ENCODE data around the gene CTNNBL1. TPM values are rescaled to one million over a fixed set of nuclear protein-coding genes. Genes with fewer than 3 reads are reported as not detected.
A peak's percentile ranks its signal among the peaks of the same experiment; 100 is the strongest.

Gene CTNNBL1
- total and polyA plus RNA-seq, 2 experiments from 2014 or later: 25.3 to 53.7 TPM

DNA sequence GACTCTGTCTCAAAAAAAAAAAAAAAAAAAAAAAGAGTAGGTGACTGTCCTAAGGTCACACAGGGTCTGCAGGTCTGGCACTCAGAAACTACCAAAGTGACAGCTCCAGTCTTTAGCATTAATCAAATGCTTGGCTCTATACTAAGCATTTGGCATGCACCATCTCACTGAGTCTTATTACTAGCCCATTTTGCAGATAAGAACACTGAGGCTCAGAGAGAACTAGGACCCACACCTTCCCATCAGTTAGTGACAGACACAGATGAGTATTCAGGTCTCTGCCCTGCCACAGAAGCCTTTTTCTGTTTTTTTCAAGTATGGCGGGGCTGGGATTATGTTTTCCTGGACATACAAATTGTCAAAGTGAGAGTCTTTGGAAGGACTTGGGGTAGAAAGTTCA lies 186.0 kb downstream of the CTNNBL1 start:
- in situ Hi-C loops (cut with MboI): no loop called here
- Histone ChIP-seq H3K36me3 (ENCODE audit: low read depth) (no peaks in the 10 kb centered on the region), H3K9me3 (ENCODE audit: low read depth) (no peaks in the 10 kb centered on the region), H3K4me1 (ENCODE audit: insufficient read depth) (no peaks in the 10 kb centered on the region), H3F3A (ENCODE audit: insufficient read depth) (no peaks in the 10 kb centered on the region), H4K20me1 (ENCODE audit: insufficient read depth) (no peaks in the 10 kb centered on the region), H2AFZ (no peak overlapping the region), H3K79me2 (ENCODE audit: insufficient read depth) (no peaks in the 10 kb centered on the region), H3K9ac (no peak overlapping the region), H3K9me2 (ENCODE audit: insufficient read depth) (no peaks in the 10 kb centered on the region), H3K27ac (no peak overlapping the region), H3K4me2 (ENCODE audit: unreplicated experiment) (no peak overlapping the region), H3K27me3 (replicated peaks; ENCODE audit: insufficient read depth) (no peaks in the 10 kb centered on the region; the same call in 1 of the 2 replicates), H3K4me3 (no peak overlapping the region)
- TF ChIP-seq EZH2phosphoT487 (IDR thresholded peaks at IDR 0.05; ENCODE audit: insufficient read depth, low read depth) (no peak), EZH2 (IDR thresholded peaks at IDR 0.05; ENCODE audit: insufficient read depth, poor library complexity, severe bottlenecking) (no peak)
- no peak for DNase-seq
- WGBS, 2 experiments (ENCODE audit: low coverage in 1 of 2, low lambda C conversion rate in 2 of 2, missing lambda C conversion rate in 2 of 2): 93 to 100% methylated on average over 1 of the region's 1 CpG

DNA sequence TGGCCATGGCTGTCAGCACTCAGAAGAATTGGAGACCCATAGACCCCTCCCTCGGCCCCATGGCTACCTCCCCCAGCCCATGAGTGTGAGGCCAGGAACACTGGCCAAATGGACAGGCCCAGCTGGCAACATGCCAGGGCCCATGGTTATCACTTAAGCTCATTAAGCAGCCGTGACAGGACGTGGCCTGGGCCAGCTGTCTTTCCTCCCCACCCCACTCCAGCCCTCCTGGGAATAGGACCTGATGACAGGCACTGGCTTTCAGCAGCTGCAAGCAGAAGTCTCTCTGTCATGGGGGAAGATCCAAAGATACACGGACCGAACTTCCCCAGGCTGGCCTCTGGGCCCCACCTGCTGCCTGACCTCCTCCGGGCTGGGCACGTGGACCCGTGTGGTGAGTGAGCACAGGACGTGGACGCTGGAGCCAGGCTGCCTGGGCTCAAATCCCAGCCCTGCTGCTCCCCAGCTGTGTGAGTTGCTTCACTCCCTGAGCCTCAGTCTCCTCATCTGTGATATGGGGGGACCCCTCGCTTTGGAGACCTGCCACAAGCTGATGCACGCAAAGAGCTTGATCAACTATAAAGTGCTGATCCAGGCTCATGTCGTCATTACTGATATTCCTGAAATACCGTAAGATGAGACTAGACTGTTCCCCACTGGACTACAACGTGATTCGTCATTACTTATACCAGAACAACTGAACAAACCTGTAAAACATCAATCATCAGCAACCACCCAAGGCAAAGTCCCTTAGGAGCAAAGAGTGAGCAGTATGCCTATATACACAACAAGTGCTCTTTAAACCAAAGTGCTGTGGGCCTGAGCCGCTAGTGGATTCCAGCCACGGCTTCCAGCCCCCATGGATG lies 187.1 kb downstream of the CTNNBL1 start:
- Histone ChIP-seq H3K9ac (no peak overlapping the region), H3K4me1 (ENCODE audit: insufficient read depth) (no peaks in the 10 kb centered on the region), H3K27ac (no peak overlapping the region)

DNA sequence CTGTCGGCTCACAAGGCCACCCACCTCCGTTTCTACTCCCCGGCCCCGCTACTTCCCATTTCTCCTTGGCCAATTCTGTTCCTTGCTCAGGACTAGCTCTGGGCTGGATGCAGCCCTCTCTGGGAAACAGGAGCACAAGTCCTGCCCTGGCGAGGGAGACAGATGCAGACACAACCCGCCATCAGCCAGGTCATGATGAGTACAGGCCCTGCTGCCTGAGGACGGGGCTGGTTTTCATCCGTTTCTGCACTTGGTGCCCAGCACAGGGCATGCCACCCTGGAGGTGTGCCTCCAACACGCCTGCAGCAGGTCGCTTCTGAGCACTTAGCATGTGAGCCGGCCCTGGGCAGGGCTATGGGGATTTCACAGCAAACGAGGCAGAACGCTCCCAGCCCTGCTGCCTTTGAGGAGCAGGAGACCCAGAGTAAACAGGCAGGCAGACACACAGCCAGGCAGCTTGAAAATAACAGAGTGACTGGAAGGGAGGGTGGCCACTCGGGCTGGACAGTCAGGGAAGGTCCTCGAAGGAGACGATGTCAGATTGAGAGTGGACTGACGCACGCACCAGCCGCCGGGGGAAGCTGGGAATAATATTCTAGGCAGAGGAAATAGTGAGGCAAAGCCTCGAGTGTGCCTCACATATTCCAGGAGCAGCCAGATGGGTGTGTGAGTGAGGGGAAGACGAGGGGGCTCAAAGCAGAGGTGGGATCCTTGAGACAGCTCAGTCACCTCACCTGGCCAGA lies 187.9 kb downstream of the CTNNBL1 start:
- Histone ChIP-seq H3K27ac (no peak overlapping the region), H3K9me3 (ENCODE audit: low read depth) (no peaks in the 10 kb centered on the region), H4K20me1 (ENCODE audit: insufficient read depth) (no peaks in the 10 kb centered on the region), H3K9me2 (ENCODE audit: insufficient read depth) (no peaks in the 10 kb centered on the region), H3K4me1 (ENCODE audit: insufficient read depth) (no peaks in the 10 kb centered on the region), H3K36me3 (ENCODE audit: low read depth) (no peaks in the 10 kb centered on the region), H3K4me2 (ENCODE audit: unreplicated experiment) (no peak overlapping the region), H3K79me2 (ENCODE audit: insufficient read depth) (no peaks in the 10 kb centered on the region), H2AFZ (no peak overlapping the region), H3F3A (ENCODE audit: insufficient read depth) (no peaks in the 10 kb centered on the region), H3K4me3 (no peak overlapping the region), H3K27me3 (replicated peaks; ENCODE audit: insufficient read depth) (no peaks in the 10 kb centered on the region; the same call in 1 of the 2 replicates), H3K9ac (no peak overlapping the region)
- WGBS, 2 experiments (ENCODE audit: low coverage in 1 of 2, low lambda C conversion rate in 2 of 2, missing lambda C conversion rate in 2 of 2): 56 to 58% methylated on average over 20 to 22 of the region's 22 CpGs
- DNase-seq: no peak
- in situ Hi-C loops (cut with MboI): no loop called here
- no peak for TF ChIP-seq EZH2phosphoT487 (IDR thresholded peaks at IDR 0.05; ENCODE audit: insufficient read depth, low read depth)
- no peak for TF ChIP-seq EZH2 (IDR thresholded peaks at IDR 0.05; ENCODE audit: insufficient read depth, poor library complexity, severe bottlenecking)

More for the DNA sequence above, 187.1 kb downstream of the CTNNBL1 start:
- WGBS, 2 experiments (ENCODE audit: low coverage in 1 of 2, low lambda C conversion rate in 2 of 2, missing lambda C conversion rate in 2 of 2): 55 to 62% methylated on average over 18 of the region's 18 CpGs
- no peak overlapping the region for H2AFZ ChIP-seq
- TF ChIP-seq EZH2 (IDR thresholded peaks at IDR 0.05; ENCODE audit: insufficient read depth, poor library complexity, severe bottlenecking) (no peak), EZH2phosphoT487 (IDR thresholded peaks at IDR 0.05; ENCODE audit: insufficient read depth, low read depth) (no peak)
- no peaks in the 10 kb centered on the region for H3K9me3 ChIP-seq (ENCODE audit: low read depth)
- no peaks in the 10 kb centered on the region for H3K9me2 ChIP-seq (ENCODE audit: insufficient read depth)
- peak; percentile 29 for DNase-seq
- H3K4me2 ChIP-seq (ENCODE audit: unreplicated experiment): no peak overlapping the region
- no peaks in the 10 kb centered on the region for H3F3A ChIP-seq (ENCODE audit: insufficient read depth)
- no peak overlapping the region for H3K4me3 ChIP-seq
- in situ Hi-C loops (cut with MboI): no loop called here
- H4K20me1 ChIP-seq (ENCODE audit: insufficient read depth): no peaks in the 10 kb centered on the region
- H3K27me3 ChIP-seq (replicated peaks; ENCODE audit: insufficient read depth): no peaks in the 10 kb centered on the region; the same call in 1 of the 2 replicates
- no peaks in the 10 kb centered on the region for H3K36me3 ChIP-seq (ENCODE audit: low read depth)
- no peaks in the 10 kb centered on the region for H3K79me2 ChIP-seq (ENCODE audit: insufficient read depth)

DNA sequence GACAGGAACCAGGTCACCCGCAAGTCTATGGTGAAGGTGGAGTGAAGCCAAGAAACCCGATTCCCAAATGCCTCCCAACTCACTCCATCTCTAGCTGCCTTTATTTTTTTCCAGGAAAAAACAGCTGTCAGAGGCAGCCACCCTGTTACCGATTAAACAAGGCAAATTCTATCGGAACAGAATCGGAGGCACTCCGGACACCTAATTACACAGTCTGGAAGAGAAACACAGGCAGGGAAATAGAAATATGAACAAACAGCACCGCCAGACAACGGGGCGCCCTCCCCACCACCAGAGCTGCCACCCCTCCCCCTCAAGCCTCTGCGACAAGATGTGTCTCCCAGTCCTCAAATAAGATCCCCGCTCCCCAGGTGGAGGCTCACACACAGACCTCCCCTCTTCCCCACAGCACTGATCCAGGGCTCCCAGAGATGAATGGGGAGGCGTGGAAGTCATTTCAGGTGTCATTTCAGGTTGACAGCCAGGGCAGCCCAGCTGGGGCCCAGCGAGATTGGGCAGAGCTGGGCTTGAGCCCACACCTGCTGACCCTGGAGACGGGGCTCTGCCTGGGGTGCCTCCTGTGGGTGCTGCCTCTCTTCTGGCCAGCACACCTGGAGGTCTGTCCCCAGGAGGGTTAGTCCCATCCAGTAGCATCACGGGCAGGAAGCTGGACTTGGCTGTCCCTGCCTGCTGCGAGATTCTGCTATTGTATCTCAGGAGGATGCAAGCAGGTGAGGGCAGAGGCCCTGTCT lies 189.3 kb downstream of the CTNNBL1 start:
- Histone ChIP-seq H3K9me3 (ENCODE audit: low read depth) (no peaks in the 10 kb centered on the region), H3K4me1 (ENCODE audit: insufficient read depth) (no peaks in the 10 kb centered on the region), H3K9me2 (ENCODE audit: insufficient read depth) (no peaks in the 10 kb centered on the region), H4K20me1 (ENCODE audit: insufficient read depth) (no peaks in the 10 kb centered on the region), H3K4me3 (no peak overlapping the region), H3K36me3 (ENCODE audit: low read depth) (no peaks in the 10 kb centered on the region), H3K27ac (no peak overlapping the region), H2AFZ (no peak overlapping the region), H3K27me3 (replicated peaks; ENCODE audit: insufficient read depth) (no peaks in the 10 kb centered on the region; the same call in 1 of the 2 replicates), H3K79me2 (ENCODE audit: insufficient read depth) (no peaks in the 10 kb centered on the region), H3K9ac (no peak overlapping the region), H3K4me2 (ENCODE audit: unreplicated experiment) (no peak overlapping the region), H3F3A (ENCODE audit: insufficient read depth) (no peaks in the 10 kb centered on the region)
- in situ Hi-C loops (cut with MboI): no loop called here
- DNase-seq: no peak
- 43 to 47% methylated on average over 16 of the region's 16 CpGs for WGBS, 2 experiments (ENCODE audit: low coverage in 1 of 2, low lambda C conversion rate in 2 of 2, missing lambda C conversion rate in 2 of 2)
- TF ChIP-seq EZH2 (IDR thresholded peaks at IDR 0.05; ENCODE audit: insufficient read depth, poor library complexity, severe bottlenecking) (no peak), EZH2phosphoT487 (IDR thresholded peaks at IDR 0.05; ENCODE audit: insufficient read depth, low read depth) (no peak)

All from GM23248 (cell line).